ENCODE measurements around the gene PAGR1.
A peak's percentile ranks its signal among the peaks of the same experiment; 100 is the strongest.
"Not testable (repeated sequence)": the region's sequence is repeated elsewhere in the genome, so short reads cannot be mapped to it uniquely, and the experiment has no call there.

Gene PAGR1

GRCh38 chr16:29815793-29816693 lies at the start of gene PAGR1:
Gene PAGR1 (plus strand): TSS chr16:29816152. CDS start chr16:29816526, 374 bp downstream.
- peak; percentile 98 for DNase-seq (ENCODE audit: low spot score)

GRCh38 chr16:29766571-29766970 lies 49.4 kb upstream of the PAGR1 start:
- DNase-seq (ENCODE audit: low spot score): no peak

GRCh38 chr16:29767062-29767461 lies 48.9 kb upstream of the PAGR1 start:
- no peak for DNase-seq (ENCODE audit: low spot score)

- DNase-seq (ENCODE audit: low spot score): no peak
Observed at GRCh38 chr16:29769507-29769906, 46.4 kb upstream of the PAGR1 start.

GRCh38 chr16:29770250-29770929 lies 45.6 kb upstream of the PAGR1 start:
- no peak for DNase-seq (ENCODE audit: low spot score)

- DNase-seq (ENCODE audit: low spot score): not testable (repeated sequence)
Observed at GRCh38 chr16:29772330-29772729, 43.6 kb upstream of the PAGR1 start.

- DNase-seq (ENCODE audit: low spot score): no peak
Observed at GRCh38 chr16:29774730-29775129, 41.2 kb upstream of the PAGR1 start.

- DNase-seq (ENCODE audit: low spot score): no peak
Observed at GRCh38 chr16:29775742-29776408, 40.1 kb upstream of the PAGR1 start.

GRCh38 chr16:29777576-29778350 lies 38.2 kb upstream of the PAGR1 start, which contains the start of gene ZG16:
Gene ZG16 (plus strand): TSS chr16:29778256. CDS start chr16:29779267, 1,011 bp downstream.
- DNase-seq (ENCODE audit: low spot score): no peak

- no peak for DNase-seq (ENCODE audit: low spot score)
Observed at GRCh38 chr16:29779474-29779873, 36.5 kb upstream of the PAGR1 start.

- DNase-seq (ENCODE audit: low spot score): not testable (repeated sequence)
Observed at GRCh38 chr16:29783094-29783953, 32.6 kb upstream of the PAGR1 start.

GRCh38 chr16:29784157-29784556 lies 31.8 kb upstream of the PAGR1 start:
- no peak for DNase-seq (ENCODE audit: low spot score)

- DNase-seq (ENCODE audit: low spot score): peak; percentile 87
Observed at GRCh38 chr16:29784901-29785500, 31.0 kb upstream of the PAGR1 start.

- not testable (repeated sequence) for DNase-seq (ENCODE audit: low spot score)
Observed at GRCh38 chr16:29787155-29787554, 28.8 kb upstream of the PAGR1 start.

GRCh38 chr16:29789775-29790182 lies 26.2 kb upstream of the PAGR1 start:
- DNase-seq (ENCODE audit: low spot score): no peak

- DNase-seq (ENCODE audit: low spot score): peak; percentile 100
Observed at GRCh38 chr16:29790183-29790948, 25.6 kb upstream of the PAGR1 start, which contains the start of gene KIF22. Gene KIF22 (plus strand): TSS chr16:29790751. CDS start chr16:29790760, 9 bp downstream.

GRCh38 chr16:29790949-29791844 lies 24.8 kb upstream of the PAGR1 start:
- no peak for DNase-seq (ENCODE audit: low spot score)
